Activated CD4-positive, alpha-beta T cell treated with anti-CD3 and anti-CD28 coated beads, Interleukin-2, amount 50 U/mL, for 48 hours (primary cell): Measurements from ENCODE around the gene ECHDC3.

Experiments used
- DNase-seq, 2 experiments: peaks; one replicate each; pipeline ENCODE4 v3.0.0-alpha.2; 2020

ECHDC3 gene

GRCh38 chr10:11787846-11788245, 45.7 kb downstream of the ECHDC3 start:
- DNase-seq, result no peak

GRCh38 chr10:11789306-11789705, 47.1 kb downstream of the ECHDC3 start:
- DNase-seq, result no peak

GRCh38 chr10:11789956-11790355, 47.8 kb downstream of the ECHDC3 start:
- no peak for DNase-seq

GRCh38 chr10:11793762-11794479, 51.7 kb downstream of the ECHDC3 start:
- DNase-seq, result no peak

- DNase-seq, result no peak
Measured at GRCh38 chr10:11794566-11794965, 52.4 kb downstream of the ECHDC3 start.

GRCh38 chr10:11795101-11795920, 53.1 kb downstream of the ECHDC3 start:
- DNase-seq, result no peak

GRCh38 chr10:11796474-11796873, 54.3 kb downstream of the ECHDC3 start:
- DNase-seq, result no peak

GRCh38 chr10:11797281-11797680, 55.1 kb downstream of the ECHDC3 start:
- DNase-seq, result no peak

- DNase-seq, result no peak
Measured at GRCh38 chr10:11797847-11798633, 55.9 kb downstream of the ECHDC3 start.

- DNase-seq, result no peak
Measured at GRCh38 chr10:11798845-11799735, 56.9 kb downstream of the ECHDC3 start.

- DNase-seq, result no peak
Measured at GRCh38 chr10:11799736-11800080, 57.5 kb downstream of the ECHDC3 start.

GRCh38 chr10:11804336-11804735, 62.2 kb downstream of the ECHDC3 start:
- DNase-seq, result no peak

- DNase-seq, result no peak
Measured at GRCh38 chr10:11805792-11806191, 63.6 kb downstream of the ECHDC3 start.

GRCh38 chr10:11806706-11807105, 64.5 kb downstream of the ECHDC3 start:
- no peak for DNase-seq

- no peak for DNase-seq
Measured at GRCh38 chr10:11808808-11809207, 66.6 kb downstream of the ECHDC3 start.

- DNase-seq, result no peak
Measured at GRCh38 chr10:11810313-11810766, 68.2 kb downstream of the ECHDC3 start.

GRCh38 chr10:11810973-11811372, 68.8 kb downstream of the ECHDC3 start:
- no peak for DNase-seq

- DNase-seq, result no peak
Measured at GRCh38 chr10:11813177-11813576, 71.0 kb downstream of the ECHDC3 start.
